Panc1 (cell line): ENCODE results near the gene LARP7. TPM values are rescaled to one million over a fixed set of nuclear protein-coding genes. Genes with fewer than 3 reads are reported as not detected.
"Not testable (repeated sequence)": the region's sequence is repeated elsewhere in the genome, so short reads cannot be mapped to it uniquely, and the experiment has no call there.

Experiments
- ATAC-seq: fragments of 200-7000 bp; cut with Tn5 transposase; 2 replicates; pipeline ENCODE4 v1.9.1; 2020; ENCODE audit warnings: mild to moderate bottlenecking, moderate library complexity
- BruUV-seq: library from RNA; stranded (reverse); fragments of 400-500 nt; replicated peaks from 2 replicates; lab custom pipeline; 2021; lab: Mats Ljungman, UMichigan
- CTCF ChIA-PET: fragments of 300-600 bp; sonication (Branson Sonifier 250); formaldehyde crosslinking; loops from one replicate; lab custom pipeline; 2022; ENCODE audit warnings: antibody characterized with exemption; lab: Charles Lee
- POLR2A ChIA-PET: fragments of 300-600 bp; sonication (Branson Sonifier 250); formaldehyde crosslinking; loops from one replicate; lab custom pipeline; 2022; ENCODE audit warnings: antibody characterized with exemption; lab: Charles Lee
- DNase-seq: peaks from one replicate; pipeline ENCODE4 v3.0.0-alpha.2; 2010; ENCODE audit warnings: low read depth, low spot score
- H3K27ac ChIP-seq: 2 replicates; pipeline ENCODE4 v1.5.1; 2011; ENCODE audit warnings: mild to moderate bottlenecking, low read length, inconsistent platforms
- H3K27me3 ChIP-seq: fragments of 200-500 bp; sonication (Bioruptor generic); 2 replicates; pipeline ENCODE4 v1.6.0; 2014; ENCODE audit warnings: low read length, inconsistent platforms; ENCODE audit not compliant: control insufficient read depth, insufficient read depth
- H3K36me3 ChIP-seq: fragments of 200-500 bp; sonication (Bioruptor generic); 2 replicates; pipeline ENCODE4 v1.5.1; 2014; ENCODE audit warnings: inconsistent platforms, mild to moderate bottlenecking, low read length, moderate library complexity; ENCODE audit not compliant: control insufficient read depth, insufficient read depth
- H3K4me1 ChIP-seq: 2 replicates; pipeline ENCODE4 v1.5.1; 2011; ENCODE audit warnings: inconsistent platforms, mild to moderate bottlenecking, low read length, moderate library complexity; ENCODE audit not compliant: control insufficient read depth, insufficient read depth
- H3K4me3 ChIP-seq, 2 experiments: 2 replicates each; pipeline ENCODE4 v1.5.1; 2011 to 2012; ENCODE audit warnings: low read depth in 2 of 2, low read length in 2 of 2, mild to moderate bottlenecking in 2 of 2, inconsistent platforms in 1 of 2, moderate library complexity in 1 of 2
- H3K9me3 ChIP-seq: fragments of 200-500 bp; sonication (Bioruptor generic); 2 replicates; pipeline ENCODE4 v1.5.1; 2014; ENCODE audit warnings: low read depth, mild to moderate bottlenecking, inconsistent platforms, low read length, moderate library complexity; ENCODE audit not compliant: control insufficient read depth, insufficient read depth
- CTCF ChIP-seq: fragments of 450-650 bp; IDR thresholded peaks from 2 replicates; pipeline ENCODE4 v1.5.1; 2017; ENCODE audit warnings: mild to moderate bottlenecking
- POLR2AphosphoS5 ChIP-seq: IDR thresholded peaks from 2 replicates; pipeline ENCODE4 v1.6.1; 2012; ENCODE audit warnings: mild to moderate bottlenecking, low read depth, low read length, moderate library complexity
- REST ChIP-seq, 2 experiments: IDR thresholded peaks; 2 replicates each; pipeline ENCODE4 v1.6.1; 2011 to 2012; ENCODE audit warnings: low read depth in 2 of 2, control low read depth in 1 of 2, low read length in 1 of 2, mild to moderate bottlenecking in 1 of 2, moderate library complexity in 1 of 2; ENCODE audit not compliant: insufficient read depth in 1 of 2
- SIN3A ChIP-seq: IDR thresholded peaks from 2 replicates; pipeline ENCODE4 v1.6.1; 2012; ENCODE audit warnings: low read depth, mild to moderate bottlenecking, low read length, moderate library complexity, borderline replicate concordance; ENCODE audit not compliant: insufficient read depth
- TCF7L2 ChIP-seq: IDR thresholded peaks from 2 replicates; pipeline ENCODE4 v1.6.1; 2011; ENCODE audit warnings: mild to moderate bottlenecking, low read depth, low read length, inconsistent platforms
- in situ Hi-C: cut with HindIII; loops from 2 replicates; pipeline ENCODE4 v1.10.0; 2016; ENCODE audit warnings: low sequenced_read_pairs, low pct_unique_long_range_greater_than_20kb
- intact Hi-C: fragments of 100-400 bp; cut with micrococcal nuclease; formaldehyde crosslinking; loops from one replicate; pipeline ENCODE4 v1.10.0; 2022; ENCODE audit not compliant: unreplicated experiment
- total RNA-seq: library from RNA; stranded (reverse); gene quantifications from one replicate; pipeline ENCODE4 v1.2.1, GENCODE V29; 2021; ENCODE audit not compliant: unreplicated experiment

The LARP7 gene
- total RNA-seq, 1 experiment from 2014 or later, result 21.7 TPM

GRCh38 chr4:112594993-112595392, 42.0 kb upstream of the LARP7 start:
- Histone ChIP-seq H3K27me3 (no peaks in the 10 kb centered on the region), H3K4me1 (no peaks in the 10 kb centered on the region), H3K27ac (no peak overlapping the region), H3K9me3 (no peaks in the 10 kb centered on the region), H3K4me3 (no peak overlapping the region), H3K36me3 (no peaks in the 10 kb centered on the region)
- intact Hi-C loops (no loop called here), in situ Hi-C loops (no loop called here)
- no TSS peak for BruUV-seq
- ChIA-PET POLR2A (no interaction called here), CTCF (no interaction called here)
- TF ChIP-seq REST (IDR thresholded peaks at IDR 0.05; ENCODE audit: insufficient read depth in 1 of 2, low read depth in 2 of 2, low read length in 1 of 2) (no peak), SIN3A (no peak), TCF7L2 (no peak), POLR2AphosphoS5 (no peak), CTCF (no peak)
- no peak for DNase-seq
- ATAC-seq, result no peak

GRCh38 chr4:112604589-112604988, 32.4 kb upstream of the LARP7 start:
- ChIA-PET CTCF (interaction anchor here (0.6 kb wide), 2 partner anchors 127 to 277 kb away, joined by 3 to 5 read pairs; no protein-coding TSS in a partner anchor), POLR2A (no interaction called here)
- Histone ChIP-seq H3K4me1 (no peaks in the 10 kb centered on the region), H3K27ac (no peak overlapping the region), H3K9me3 (no peaks in the 10 kb centered on the region), H3K36me3 (0 out of 2 replicates have a peak, but pooled peaks cover 2% of the 10 kb centered on the region), H3K27me3 (no peaks in the 10 kb centered on the region), H3K4me3 (no peak overlapping the region)
- intact Hi-C loops, result loop anchor here (2.0 kb wide), 1 partner anchor 276 kb away; no protein-coding TSS in a partner anchor
- DNase-seq (peak; percentile 18), ATAC-seq (peak; percentile 83)
- in situ Hi-C loops, result no loop called here
- TF ChIP-seq REST (IDR thresholded peaks at IDR 0.05; ENCODE audit: insufficient read depth in 1 of 2, low read depth in 2 of 2, low read length in 1 of 2), result no peak
- no peak for TF ChIP-seq POLR2AphosphoS5
- peak; percentile 67 for TF ChIP-seq CTCF
- no peak for TF ChIP-seq SIN3A
- TF ChIP-seq TCF7L2, result no peak
- BruUV-seq, result no TSS peak

- H3K27ac ChIP-seq, POLR2A ChIA-PET, in situ Hi-C loops, DNase-seq, H3K4me1 ChIP-seq, intact Hi-C loops, H3K9me3 ChIP-seq, ATAC-seq, H3K36me3 ChIP-seq, CTCF ChIA-PET, H3K4me3 ChIP-seq, BruUV-seq, H3K27me3 ChIP-seq: not testable (repeated sequence)
Measured at GRCh38 chr4:112612814-112613213, 24.1 kb upstream of the LARP7 start.
